Measurements from ENCODE around the gene S100A5. TPM values are rescaled to one million over a fixed set of nuclear protein-coding genes. Genes with fewer than 3 reads are reported as not detected.

Gene S100A5
- not detected in 2 replicates for total RNA-seq (2021; fragmentation: NEBNext Ultra II Directional; extraction: Animal tissue kit (Norgen Biotek cat#: 25700))
- polyA plus RNA-seq (2011; rRNA removed), result not detected in 2 replicates
- not detected for polyA plus RNA-seq (2011; cell fraction: cytosol; rRNA removed)
- not detected for polyA plus RNA-seq (2011; cell fraction: nucleus; rRNA removed)
- polyA plus RNA-seq (2012, experiment 1 of 2), result not detected in 4 replicates
- not detected for polyA plus RNA-seq (2012, experiment 2 of 2)
- polyA plus RNA-seq (2013, experiment 1 of 2), result 0.08 TPM
- not detected for polyA plus RNA-seq (2013, experiment 2 of 2)
- 0.69 TPM in 1 of 2 replicates, not detected in the other for polyA minus RNA-seq (2011; rRNA and poly(A)+ RNA removed)
- not detected for polyA minus RNA-seq (2011; cell fraction: cytosol; rRNA and poly(A)+ RNA removed)
- polyA minus RNA-seq (2011; cell fraction: nucleus; rRNA and poly(A)+ RNA removed), result not detected
- long read RNA-seq, experiment 1, result 0 reads
- long read RNA-seq, experiment 2, result 0 reads

GRCh38 chr1:153540394-153541361 lies at the start of gene S100A5:
S100A5 (minus strand) TSS chr1:153540934; CDS start chr1:153540191, 743 bp downstream.
- H2BK15ac ChIP-seq (ENCODE audit: low read length), result 0 out of 2 replicates have a peak within 1 kb of the TSS, but pooled peaks have one; percentile 25
- peaks cover 0 to 5% (median under 1%) of the 10 kb centered on the region in 4 experiments; a peak in 3 of 7 replicates for H3K27me3 ChIP-seq (replicated peaks in 1 of 4; ENCODE audit: control insufficient read depth in 3 of 4, extremely low read depth in 1 of 4, insufficient read depth in 3 of 4, low read length in 3 of 4)
- no peaks in the 10 kb centered on the region for H3K9me3 ChIP-seq (ENCODE audit: insufficient read depth in 2 of 2, low read depth in 1 of 2, low read length in 1 of 2)
- no peak within 1 kb of the TSS for H3K4me2 ChIP-seq (ENCODE audit: insufficient read depth in 1 of 2, low read depth in 2 of 2, low read length in 2 of 2)
- H3K18ac ChIP-seq (ENCODE audit: extremely low read depth, low read length), result no peak within 1 kb of the TSS
- H4K91ac ChIP-seq (replicated peaks; ENCODE audit: insufficient read length, low read length), result peak within 1 kb of the TSS; percentile 25
- no peak within 1 kb of the TSS for H2BK5ac ChIP-seq (ENCODE audit: low read depth, low read length)
- H3K27ac ChIP-seq (ENCODE audit: low read depth, low read length), result no peak within 1 kb of the TSS
- H3K23ac ChIP-seq (ENCODE audit: insufficient read length), result no peak within 1 kb of the TSS
- no peaks in the 10 kb centered on the region for H3K79me2 ChIP-seq (ENCODE audit: control insufficient read depth in 1 of 2, insufficient read depth in 2 of 2, low read length in 2 of 2)
- no peak within 1 kb of the TSS for H3K14ac ChIP-seq (ENCODE audit: insufficient read length)
- ChIA-PET CTCF (ENCODE audit: partially characterized antibody) (interaction anchor here (1.0 to 10.2 kb wide), 8 partner anchors 8 to 89 kb away, joined by 3 to 165 read pairs (median 6); partner anchors contain the start of genes S100A2, S100A3 and S100A4), POLR2A (ENCODE audit: partially characterized antibody) (interaction anchor here (0.5 to 1.4 kb wide), 5 partner anchors 10 to 128 kb away, joined by 3 to 4 read pairs (median 3); no protein-coding TSS in a partner anchor)
- peaks cover 15 to 29% (median 24%) of the 10 kb centered on the region in 4 experiments for H3K4me1 ChIP-seq (replicated peaks in 1 of 4; ENCODE audit: control insufficient read depth in 3 of 4, insufficient read depth in 4 of 4, low read length in 3 of 4)
- H2BK12ac ChIP-seq (ENCODE audit: low read depth, low read length), result peak within 1 kb of the TSS; percentile 68; the same call in 1 of the 2 replicates
- 84% methylated on average over 11 of the region's 11 CpGs; no CpG with 5 or more reads in 1 of the 2 experiments for WGBS, 2 experiments (ENCODE audit: extremely low coverage in 1 of 2, insufficient coverage in 1 of 2, insufficient read length in 1 of 2, insufficient replicate concordance in 2 of 2, low coverage in 1 of 2, low lambda C conversion rate in 2 of 2, missing lambda C conversion rate in 1 of 2)
- no peak within 1 kb of the TSS for H2AFZ ChIP-seq (ENCODE audit: low read length)
- DNase-seq (ENCODE audit: low read depth in 1 of 2, low spot score in 2 of 2), result no peak
- no peak for FAIRE-seq
- no peak within 1 kb of the TSS for H3K56ac ChIP-seq (replicated peaks; ENCODE audit: insufficient read length, low read depth, low read length)
- H3K36me3 ChIP-seq (ENCODE audit: control insufficient read depth in 2 of 4, insufficient read depth in 4 of 4, low read length in 3 of 4), result no peaks in the 10 kb centered on the region
- H2BK20ac ChIP-seq (ENCODE audit: low read length), result peak within 1 kb of the TSS; percentile 80; the same call in 1 of the 2 replicates
- no peak within 1 kb of the TSS for H3K4me3 ChIP-seq (ENCODE audit: extremely low read depth in 1 of 4, insufficient read depth in 2 of 4, low read depth in 3 of 4, low read length in 4 of 4)
- H4K8ac ChIP-seq (ENCODE audit: extremely low read depth, insufficient read depth, low read length), result no peak within 1 kb of the TSS
- H3K4ac ChIP-seq (replicated peaks; ENCODE audit: insufficient read length, low read depth, low read length), result no peak within 1 kb of the TSS
- H4K20me1 ChIP-seq (replicated peaks in 1 of 2; ENCODE audit: control insufficient read depth in 1 of 2, insufficient read depth in 2 of 2, low read length in 2 of 2), result no peaks in the 10 kb centered on the region
- H4K5ac ChIP-seq (ENCODE audit: insufficient read length, low read depth, low read length), result no peak within 1 kb of the TSS
- peaks cover 6% of the 10 kb centered on the region for H3K23me2 ChIP-seq (ENCODE audit: low read depth, low read length)
- H2BK120ac ChIP-seq (replicated peaks; ENCODE audit: low read depth, low read length), result no peak within 1 kb of the TSS
- peak within 1 kb of the TSS; percentile 89; the same call in 1 of the 2 replicates for H2AK5ac ChIP-seq (ENCODE audit: low read depth, low read length)
- no peak within 1 kb of the TSS for H3K9ac ChIP-seq (replicated peaks in 1 of 4; ENCODE audit: extremely low read depth in 1 of 4, low read depth in 3 of 4, low read length in 3 of 4)
- H3K79me1 ChIP-seq (ENCODE audit: low read depth, low read length), result no peaks in the 10 kb centered on the region
- TF ChIP-seq SIRT6 (IDR thresholded peaks at IDR 0.05; ENCODE audit: low read length) (no peak), TCF12 (IDR thresholded peaks at IDR 0.05; ENCODE audit: low read depth, low read length) (no peak), BCL11A (IDR thresholded peaks at IDR 0.05; ENCODE audit: low read depth in 2 of 2, low read length in 2 of 2) (no peak), JUN (IDR thresholded peaks at IDR 0.05; ENCODE audit: low read depth, low read length) (no peak), MAX (IDR thresholded peaks at IDR 0.05) (no peak), CREB1 (IDR thresholded peaks at IDR 0.05) (no peak), RAD21 (IDR thresholded peaks at IDR 0.05 in 1 of 2, conservative IDR thresholded peaks at IDR 0.05 in 1 of 2; ENCODE audit: low read depth in 2 of 2, low read length in 2 of 2) (no peak), ASH2L (IDR thresholded peaks at IDR 0.05; ENCODE audit: low read length) (no peak), KDM4A (IDR thresholded peaks at IDR 0.05; ENCODE audit: low read depth, low read length, severe bottlenecking) (no peak)

All from H1 (cell line).